ENCODE data around the gene DCK. TPM values are rescaled to one million over a fixed set of nuclear protein-coding genes. Genes with fewer than 3 reads are reported as not detected.

DCK gene
- 10 to 100 TPM; 10.9 to 15.2 (median 14.6) TPM for total RNA-seq

GRCh38 chr4:70993181-70994068 is at the start of gene DCK:
DCK (plus strand) TSS chr4:70993649; CDS start chr4:70993836, 187 bp downstream.
- Histone ChIP-seq H3K4me3 (replicated peaks in 1 of 3) (peak within 1 kb of the TSS; percentile 59 to 86 (median 76)), H3K4me1 (peaks cover 7 to 13% of the 10 kb centered on the region in 2 donors), H3K36me3 (no peaks in the 10 kb centered on the region), H3K27me3 (no peaks in the 10 kb centered on the region), H3K27ac (peak within 1 kb of the TSS; percentile 80 to 91 (median 82)), H3K9me3 (no peaks in the 10 kb centered on the region)
- DNase-seq, result peak; percentile 90
- intact Hi-C loops (cut with DNase I), result loop anchor here (10.0 kb wide), 2 partner anchors 159 to 309 kb away; partner anchors contain the start of genes GRSF1 and UTP3
- 1 to 2% methylated on average over 16 to 37 of the region's 74 CpGs for whole genome bisulfite sequencing, 2 donors
- peak in 1 of 6 experiments; percentile 7 for TF ChIP-seq CTCF (IDR thresholded peaks at IDR 0.05)
- peak in 1 of 2 donors; percentile 86 for TF ChIP-seq POLR2A (IDR thresholded peaks at IDR 0.05)

GRCh38 chr4:70945046-70945445 is 48.4 kb upstream of the DCK start:
- WGBS, 2 donors, result 55 to 60% methylated on average over 3 of the region's 3 CpGs

GRCh38 chr4:70945452-70946055 is 47.9 kb upstream of the DCK start:
- no peaks in the 10 kb centered on the region for H3K36me3 ChIP-seq
- TF ChIP-seq POLR2A (IDR thresholded peaks at IDR 0.05), result no peak
- no peak for TF ChIP-seq CTCF (IDR thresholded peaks at IDR 0.05)
- no peaks in the 10 kb centered on the region for H3K27me3 ChIP-seq
- whole genome bisulfite sequencing, 2 donors, result 86 to 93% methylated on average over 3 of the region's 3 CpGs
- no peak overlapping the region for H3K27ac ChIP-seq
- H3K4me3 ChIP-seq (replicated peaks in 1 of 3), result no peak overlapping the region
- no peaks in the 10 kb centered on the region for H3K9me3 ChIP-seq
- intact Hi-C loops (cut with DNase I), result no loop called here
- no peaks in the 10 kb centered on the region for H3K4me1 ChIP-seq
- DNase-seq, result no peak

More at GRCh38 chr4:70945046-70945445, 48.4 kb upstream of the DCK start:
- Histone ChIP-seq H3K36me3 (no peaks in the 10 kb centered on the region), H3K4me1 (no peaks in the 10 kb centered on the region), H3K27me3 (no peaks in the 10 kb centered on the region), H3K4me3 (replicated peaks in 1 of 3) (no peak overlapping the region), H3K27ac (no peak overlapping the region), H3K9me3 (no peaks in the 10 kb centered on the region)
- no peak for TF ChIP-seq CTCF (IDR thresholded peaks at IDR 0.05)
- no peak for TF ChIP-seq POLR2A (IDR thresholded peaks at IDR 0.05)
- no peak for DNase-seq
- intact Hi-C loops (cut with DNase I), result no loop called here

GRCh38 chr4:70946939-70947338 is 46.5 kb upstream of the DCK start:
- Histone ChIP-seq H3K9me3 (no peaks in the 10 kb centered on the region), H3K27ac (no peak overlapping the region), H3K27me3 (no peaks in the 10 kb centered on the region), H3K4me3 (replicated peaks in 1 of 3) (no peak overlapping the region), H3K36me3 (no peaks in the 10 kb centered on the region), H3K4me1 (no peaks in the 10 kb centered on the region)
- WGBS, 2 donors, result 89 to 91% methylated on average over 4 of the region's 4 CpGs
- no peak for DNase-seq
- no peak for TF ChIP-seq POLR2A (IDR thresholded peaks at IDR 0.05)
- no peak for TF ChIP-seq CTCF (IDR thresholded peaks at IDR 0.05)
- intact Hi-C loops (cut with DNase I), result no loop called here
